ENCODE measurements around the gene ZC3H18.

DNA sequence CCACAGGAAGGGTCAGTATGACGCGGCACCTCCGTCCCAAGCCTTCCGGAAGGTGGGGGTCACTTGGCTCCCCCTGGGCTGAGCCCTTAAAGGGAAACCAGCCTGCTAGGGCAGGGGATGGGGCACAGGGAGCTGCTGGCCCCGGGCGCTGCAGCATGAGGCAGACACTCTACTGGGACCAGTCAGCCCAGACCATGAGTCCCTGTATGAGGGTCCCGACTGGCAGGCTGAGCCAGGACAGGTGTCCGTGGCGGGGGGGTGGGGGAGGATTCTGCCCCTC lies 43.4 kb upstream of the ZC3H18 start:
- TF ChIP-seq, protein P1, sequence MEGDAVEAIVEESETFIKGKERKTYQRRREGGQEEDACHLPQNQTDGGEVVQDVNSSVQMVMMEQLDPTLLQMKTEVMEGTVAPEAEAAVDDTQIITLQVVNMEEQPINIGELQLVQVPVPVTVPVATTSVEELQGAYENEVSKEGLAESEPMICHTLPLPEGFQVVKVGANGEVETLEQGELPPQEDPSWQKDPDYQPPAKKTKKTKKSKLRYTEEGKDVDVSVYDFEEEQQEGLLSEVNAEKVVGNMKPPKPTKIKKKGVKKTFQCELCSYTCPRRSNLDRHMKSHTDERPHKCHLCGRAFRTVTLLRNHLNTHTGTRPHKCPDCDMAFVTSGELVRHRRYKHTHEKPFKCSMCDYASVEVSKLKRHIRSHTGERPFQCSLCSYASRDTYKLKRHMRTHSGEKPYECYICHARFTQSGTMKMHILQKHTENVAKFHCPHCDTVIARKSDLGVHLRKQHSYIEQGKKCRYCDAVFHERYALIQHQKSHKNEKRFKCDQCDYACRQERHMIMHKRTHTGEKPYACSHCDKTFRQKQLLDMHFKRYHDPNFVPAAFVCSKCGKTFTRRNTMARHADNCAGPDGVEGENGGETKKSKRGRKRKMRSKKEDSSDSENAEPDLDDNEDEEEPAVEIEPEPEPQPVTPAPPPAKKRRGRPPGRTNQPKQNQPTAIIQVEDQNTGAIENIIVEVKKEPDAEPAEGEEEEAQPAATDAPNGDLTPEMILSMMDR (conservative IDR thresholded peaks at IDR 0.05; ENCODE audit: low read depth in 2 of 2) = no peak
- TF ChIP-seq EZH2 (IDR thresholded peaks at IDR 0.05; ENCODE audit: low read depth, unreplicated experiment) = no peak
- TF ChIP-seq CREB1 (CRISPR knock-in tag; IDR thresholded peaks at IDR 0.05; ENCODE audit: low read depth) = no peak
- TF ChIP-seq JUNB (IDR thresholded peaks at IDR 0.05; ENCODE audit: unreplicated experiment) = no peak
- no peak for TF ChIP-seq POLR2AphosphoS5 (IDR thresholded peaks at IDR 0.05; ENCODE audit: low read depth)
- TF ChIP-seq, protein P2, sequence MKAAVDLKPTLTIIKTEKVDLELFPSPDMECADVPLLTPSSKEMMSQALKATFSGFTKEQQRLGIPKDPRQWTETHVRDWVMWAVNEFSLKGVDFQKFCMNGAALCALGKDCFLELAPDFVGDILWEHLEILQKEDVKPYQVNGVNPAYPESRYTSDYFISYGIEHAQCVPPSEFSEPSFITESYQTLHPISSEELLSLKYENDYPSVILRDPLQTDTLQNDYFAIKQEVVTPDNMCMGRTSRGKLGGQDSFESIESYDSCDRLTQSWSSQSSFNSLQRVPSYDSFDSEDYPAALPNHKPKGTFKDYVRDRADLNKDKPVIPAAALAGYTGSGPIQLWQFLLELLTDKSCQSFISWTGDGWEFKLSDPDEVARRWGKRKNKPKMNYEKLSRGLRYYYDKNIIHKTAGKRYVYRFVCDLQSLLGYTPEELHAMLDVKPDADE (IDR thresholded peaks at IDR 0.05) = no peak
- TF ChIP-seq EZH2phosphoT487 (IDR thresholded peaks at IDR 0.05; ENCODE audit: unreplicated experiment) = no peak
- no peak for TF ChIP-seq ZNF114 (CRISPR knock-in tag; IDR thresholded peaks at IDR 0.05)
- no peak for TF ChIP-seq REST (IDR thresholded peaks at IDR 0.05; ENCODE audit: unreplicated experiment)
